Measurements from ENCODE around the gene FAM83B. TPM values are rescaled to one million over a fixed set of nuclear protein-coding genes. Genes with fewer than 3 reads are reported as not detected.

The FAM83B gene
- total and polyA plus RNA-seq, 2 of the 13 experiments (the other 11 are each of a cell fraction or from before 2014, with no cell fraction given): not detected

- TF ChIP-seq ZNF407 (CRISPR knock-in tag; IDR thresholded peaks at IDR 0.05; ENCODE audit: not compliant biosample characterization) (no peak), ZSCAN22 (CRISPR knock-in tag; IDR thresholded peaks at IDR 0.05) (no peak), HHEX (CRISPR knock-in tag; IDR thresholded peaks at IDR 0.05) (no peak), GFI1 (CRISPR knock-in tag; IDR thresholded peaks at IDR 0.05; ENCODE audit: borderline replicate concordance) (no peak), ZNF136 (CRISPR knock-in tag; IDR thresholded peaks at IDR 0.05; ENCODE audit: low read depth) (no peak), TGIF2 (CRISPR knock-in tag; IDR thresholded peaks at IDR 0.05) (no peak), ZNF225 (CRISPR knock-in tag; IDR thresholded peaks at IDR 0.05) (no peak), ATF3 (CRISPR knock-in tag; IDR thresholded peaks at IDR 0.05) (no peak)
Measured at GRCh38 chr6:54876365-54876764, 29.8 kb downstream of the FAM83B start (continued).

Data from HepG2 (cell line).